A673 (cell line): ENCODE results near the gene MEGF11.

Experiments
- CTCF ChIP-seq: fragments of 300-800, 200-600 bp; sonication (generic); conservative IDR thresholded peaks from 2 replicates; pipeline ENCODE4 v1.5.1; 2017; ENCODE audit warnings: low read depth, mild to moderate bottlenecking, antibody characterized with exemption, low read length, moderate library complexity, mixed read lengths
- EZH2 ChIP-seq: fragments of 200-600 bp; sonication (generic); IDR thresholded peaks from 2 replicates; pipeline ENCODE4 v1.6.1; 2017; ENCODE audit warnings: borderline replicate concordance, low read depth, mild to moderate bottlenecking, mixed read lengths, antibody characterized with exemption, low read length; ENCODE audit not compliant: poor library complexity, severe bottlenecking

DNA sequence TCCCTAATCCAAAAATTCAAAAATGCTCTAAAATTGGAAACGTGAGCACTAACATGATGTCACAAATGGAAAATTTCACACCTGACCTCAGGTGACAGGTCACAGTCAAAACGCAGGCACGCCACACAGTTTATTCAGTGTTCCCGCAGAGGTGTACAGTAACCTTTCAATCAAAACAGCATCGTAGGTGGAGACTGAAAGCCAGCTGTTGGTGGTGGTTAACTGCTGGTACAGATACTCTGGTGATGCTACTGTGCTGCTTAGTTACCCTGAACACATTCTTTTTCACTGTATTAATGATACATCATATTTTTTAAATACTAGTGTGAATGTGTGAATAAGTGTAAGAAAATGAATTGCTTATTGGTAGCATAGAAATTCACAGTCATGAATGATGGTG, 360.5 kb downstream of the MEGF11 start:
- TF ChIP-seq CTCF: no peak
- no peak for TF ChIP-seq EZH2
